ENCODE data around the gene LARP4B. TPM values are rescaled to one million over a fixed set of nuclear protein-coding genes. Genes with fewer than 3 reads are reported as not detected.

The LARP4B gene
- total RNA-seq, 1 donor from 2014 or later: 114 TPM

DNA sequence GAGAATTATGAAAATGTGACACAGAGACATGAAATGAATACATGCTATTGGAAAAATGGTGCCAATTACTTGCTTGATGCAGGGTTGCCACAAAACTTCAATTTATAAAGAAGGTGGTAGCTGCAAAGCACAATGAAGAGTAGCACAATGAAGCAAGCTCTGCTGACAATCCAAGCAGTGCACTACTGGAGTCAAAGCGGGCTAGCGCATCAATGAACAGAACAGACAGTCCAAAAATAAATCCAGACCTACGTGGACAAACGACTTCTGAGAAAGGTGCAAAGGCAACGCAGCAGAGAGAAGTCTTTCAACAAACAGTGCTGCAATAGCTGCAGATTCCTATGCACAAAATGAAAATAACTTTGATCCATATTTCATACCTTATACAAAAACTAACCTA is 75.8 kb downstream of the LARP4B start:
- intact Hi-C loops (cut with DNase I): no loop called here
- TF ChIP-seq, protein P1, sequence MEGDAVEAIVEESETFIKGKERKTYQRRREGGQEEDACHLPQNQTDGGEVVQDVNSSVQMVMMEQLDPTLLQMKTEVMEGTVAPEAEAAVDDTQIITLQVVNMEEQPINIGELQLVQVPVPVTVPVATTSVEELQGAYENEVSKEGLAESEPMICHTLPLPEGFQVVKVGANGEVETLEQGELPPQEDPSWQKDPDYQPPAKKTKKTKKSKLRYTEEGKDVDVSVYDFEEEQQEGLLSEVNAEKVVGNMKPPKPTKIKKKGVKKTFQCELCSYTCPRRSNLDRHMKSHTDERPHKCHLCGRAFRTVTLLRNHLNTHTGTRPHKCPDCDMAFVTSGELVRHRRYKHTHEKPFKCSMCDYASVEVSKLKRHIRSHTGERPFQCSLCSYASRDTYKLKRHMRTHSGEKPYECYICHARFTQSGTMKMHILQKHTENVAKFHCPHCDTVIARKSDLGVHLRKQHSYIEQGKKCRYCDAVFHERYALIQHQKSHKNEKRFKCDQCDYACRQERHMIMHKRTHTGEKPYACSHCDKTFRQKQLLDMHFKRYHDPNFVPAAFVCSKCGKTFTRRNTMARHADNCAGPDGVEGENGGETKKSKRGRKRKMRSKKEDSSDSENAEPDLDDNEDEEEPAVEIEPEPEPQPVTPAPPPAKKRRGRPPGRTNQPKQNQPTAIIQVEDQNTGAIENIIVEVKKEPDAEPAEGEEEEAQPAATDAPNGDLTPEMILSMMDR (IDR thresholded peaks at IDR 0.05): no peak
- Histone ChIP-seq H3K4me3 (no peak overlapping the region), H3K27me3 (ENCODE audit: low read depth) (no peaks in the 10 kb centered on the region), H3K27ac (no peak overlapping the region), H3K9me3 (no peaks in the 10 kb centered on the region), H3K4me1 (peaks cover 4% of the 10 kb centered on the region), H3K36me3 (peaks cover 67% of the 10 kb centered on the region)
- ATAC-seq (no peak), DNase-seq (no peak)

DNA sequence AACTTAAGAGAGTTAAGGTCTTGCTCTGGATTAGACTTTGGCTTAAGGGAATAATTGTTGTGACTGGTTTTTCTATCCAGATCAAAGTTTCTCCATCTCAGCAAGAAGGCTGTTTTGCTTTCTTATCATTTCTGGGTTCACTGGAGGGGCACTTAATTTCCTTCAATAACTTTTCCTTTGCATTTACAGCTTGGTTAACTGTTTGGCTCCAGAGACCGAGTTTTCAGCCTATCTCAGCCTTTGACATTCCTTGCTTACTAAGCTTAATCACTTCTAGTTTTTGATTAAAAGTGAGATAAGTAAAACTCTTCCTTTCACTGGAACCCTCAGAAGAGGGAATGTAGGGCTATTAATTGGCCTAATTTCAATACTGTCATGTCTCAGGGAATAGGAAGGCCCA is 76.4 kb downstream of the LARP4B start:
- H3K4me3 ChIP-seq: no peak overlapping the region
- no peak for ATAC-seq
- H3K9me3 ChIP-seq: no peaks in the 10 kb centered on the region
- peaks cover 61% of the 10 kb centered on the region for H3K36me3 ChIP-seq
- DNase-seq: no peak
- TF ChIP-seq, protein P1 (IDR thresholded peaks at IDR 0.05): no peak
- H3K27me3 ChIP-seq (ENCODE audit: low read depth): no peaks in the 10 kb centered on the region
- intact Hi-C loops (cut with DNase I): no loop called here
- H3K27ac ChIP-seq: no peak overlapping the region
- H3K4me1 ChIP-seq: peaks cover 4% of the 10 kb centered on the region

DNA sequence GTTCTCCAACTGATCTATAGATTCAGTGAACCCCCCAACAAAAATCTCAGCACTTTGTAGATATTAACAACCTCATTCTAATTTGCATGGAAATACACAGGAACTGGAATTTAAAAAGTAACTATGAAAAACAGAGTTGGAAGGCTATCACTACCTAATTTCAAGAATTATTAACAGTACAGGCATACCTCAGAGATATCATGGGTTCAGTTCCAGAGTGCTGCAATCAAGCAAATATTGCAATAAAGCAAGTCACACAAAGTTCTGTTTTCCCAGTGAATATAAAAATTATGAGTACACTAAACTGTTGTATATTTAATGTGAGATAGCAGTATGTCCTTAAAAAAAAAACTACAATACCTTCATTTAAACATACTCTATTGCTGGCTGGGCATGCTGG is 78.5 kb downstream of the LARP4B start:
- no peak for ATAC-seq
- no peak for DNase-seq
- TF ChIP-seq, protein P1 (IDR thresholded peaks at IDR 0.05): no peak
- Histone ChIP-seq H3K4me3 (no peak overlapping the region), H3K36me3 (peaks cover 49% of the 10 kb centered on the region), H3K9me3 (peaks cover 3% of the 10 kb centered on the region), H3K27me3 (ENCODE audit: low read depth) (no peaks in the 10 kb centered on the region), H3K4me1 (peaks cover 4% of the 10 kb centered on the region), H3K27ac (no peak overlapping the region)
- intact Hi-C loops (cut with DNase I): no loop called here

DNA sequence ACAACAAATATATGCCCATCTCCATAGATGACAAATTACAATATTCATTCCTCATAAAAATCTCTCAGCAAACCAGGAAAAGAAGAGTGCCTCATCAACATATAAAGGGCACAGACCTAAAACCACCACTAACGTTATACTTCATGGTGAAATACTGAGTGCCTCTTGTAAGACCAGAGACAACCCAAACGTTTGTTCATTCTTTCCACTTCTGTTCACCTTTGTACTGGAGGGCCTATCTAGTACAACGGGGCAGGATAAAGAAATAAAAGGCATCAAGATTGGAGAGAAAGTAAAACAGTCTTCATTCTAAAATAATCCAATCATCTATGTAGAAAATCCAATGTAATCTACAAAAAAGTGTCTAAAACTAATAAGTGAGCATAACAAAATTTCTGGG is 79.1 kb downstream of the LARP4B start:
- no peak for ATAC-seq
- DNase-seq: no peak
- TF ChIP-seq, protein P1 (IDR thresholded peaks at IDR 0.05): no peak
- Histone ChIP-seq H3K27ac (no peak overlapping the region), H3K4me3 (no peak overlapping the region), H3K27me3 (ENCODE audit: low read depth) (no peaks in the 10 kb centered on the region), H3K36me3 (peaks cover 53% of the 10 kb centered on the region), H3K4me1 (peaks cover 4% of the 10 kb centered on the region), H3K9me3 (peaks cover 3% of the 10 kb centered on the region)
- intact Hi-C loops (cut with DNase I): no loop called here

DNA sequence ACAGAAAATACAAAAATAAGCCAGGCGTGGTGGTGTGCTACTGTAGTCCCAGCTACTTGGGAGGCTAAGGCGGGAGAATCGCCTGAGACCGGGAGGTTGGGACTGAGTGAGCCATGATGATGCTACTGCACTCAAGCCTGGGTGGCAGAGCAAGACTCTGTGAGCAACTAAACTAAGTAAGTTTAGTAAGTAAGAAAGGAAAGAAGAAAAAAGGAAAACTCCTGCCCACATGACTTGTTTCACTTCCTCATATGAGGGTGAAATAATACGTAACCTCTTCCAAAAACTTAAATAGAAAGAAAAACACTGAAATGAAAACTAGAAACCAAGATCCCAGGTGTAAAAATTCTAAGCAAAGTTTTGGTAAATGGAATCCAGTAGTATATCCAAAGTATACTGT is 79.6 kb downstream of the LARP4B start:
- Histone ChIP-seq H3K4me1 (peaks cover 4% of the 10 kb centered on the region), H3K4me3 (no peak overlapping the region), H3K27me3 (ENCODE audit: low read depth) (no peaks in the 10 kb centered on the region), H3K27ac (no peak overlapping the region), H3K36me3 (peaks cover 53% of the 10 kb centered on the region), H3K9me3 (peaks cover 3% of the 10 kb centered on the region)
- ATAC-seq: peak in 1 of 2 donors; percentile 23
- TF ChIP-seq, protein P1 (IDR thresholded peaks at IDR 0.05): no peak
- no peak for DNase-seq
- intact Hi-C loops (cut with DNase I): no loop called here

DNA sequence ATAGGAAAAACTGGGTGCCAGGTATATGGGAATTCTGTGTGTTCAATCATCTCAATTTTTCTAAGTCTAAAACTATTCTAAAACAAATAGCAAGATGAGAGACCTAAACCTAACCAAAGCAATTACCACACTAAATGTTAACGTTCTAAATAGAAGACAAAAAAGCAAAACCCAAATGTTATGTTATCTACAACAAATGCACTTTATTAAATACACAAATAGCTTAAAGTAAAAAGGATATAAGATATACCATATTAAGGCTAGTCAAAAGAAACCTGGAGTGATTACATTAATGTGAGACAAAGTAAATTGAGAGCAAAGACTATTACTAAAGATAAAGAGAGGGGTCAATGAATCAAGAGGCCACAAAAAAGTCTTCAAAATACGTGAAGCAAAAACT is 81.4 kb downstream of the LARP4B start:
- intact Hi-C loops (cut with DNase I): no loop called here
- Histone ChIP-seq H3K4me1 (peaks cover 4% of the 10 kb centered on the region), H3K4me3 (no peak overlapping the region), H3K9me3 (peaks cover 3% of the 10 kb centered on the region), H3K27me3 (ENCODE audit: low read depth) (no peaks in the 10 kb centered on the region), H3K36me3 (peaks cover 42% of the 10 kb centered on the region), H3K27ac (no peak overlapping the region)
- TF ChIP-seq, protein P1 (IDR thresholded peaks at IDR 0.05): no peak
- no peak for DNase-seq
- no peak for ATAC-seq

Data from lower lobe of right lung (tissue), 2 donors.